ENCODE data around the gene SLC51B. TPM values are rescaled to one million over a fixed set of nuclear protein-coding genes. Genes with fewer than 3 reads are reported as not detected.

SLC51B gene
- total RNA-seq, 1 experiment from 2014 or later, result not detected

DNA sequence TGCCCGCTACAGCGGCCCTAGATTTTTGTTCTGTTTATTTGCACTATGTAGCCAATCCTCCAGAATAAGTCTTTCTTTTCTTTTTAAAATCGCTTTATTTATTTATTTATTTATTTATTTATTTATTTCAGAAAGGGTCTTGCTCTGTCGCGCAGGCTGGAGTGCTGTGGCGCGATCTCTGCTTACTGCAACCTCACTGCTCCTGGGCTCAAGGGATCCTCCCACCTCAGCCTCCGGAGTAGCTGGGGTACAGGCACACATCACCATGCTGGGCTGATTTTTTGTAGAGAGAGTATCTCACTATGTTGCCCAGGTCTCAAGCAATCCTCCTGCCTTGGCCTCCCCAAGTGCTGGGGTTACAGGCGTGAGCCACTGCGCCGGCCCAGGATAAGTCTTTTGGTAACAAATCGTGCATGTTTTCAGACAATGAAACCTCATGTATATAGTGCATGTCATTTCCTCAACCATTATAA, 15.4 kb upstream of the SLC51B start:
- Histone ChIP-seq H3K36me3 (ENCODE audit: control insufficient read depth in 1 of 2, insufficient read depth in 2 of 2, low read length in 2 of 2) (peaks cover 15 to 19% of the 10 kb centered on the region in 2 experiments; a peak in 2 of 4 replicates), H3K4me2 (ENCODE audit: low read length) (peak overlapping the region; percentile 81)
- CTCF ChIA-PET, result no interaction called here

More for the DNA sequence above, 15.4 kb upstream of the SLC51B start:
- no TSS peak for BruUV-seq (replicated peaks)
- Histone ChIP-seq H4K20me1 (ENCODE audit: insufficient read depth) (no peaks in the 10 kb centered on the region), H3K4me3 (replicated peaks in 1 of 2; ENCODE audit: low read depth in 1 of 2, low read length in 2 of 2) (peak overlapping the region; percentile 92 to 96), H3K27ac (ENCODE audit: low read depth, low read length) (no peak overlapping the region), H3K9me3 (ENCODE audit: control insufficient read depth in 1 of 2, insufficient read depth in 1 of 2, low read depth in 1 of 2, low read length in 2 of 2) (no peaks in the 10 kb centered on the region), H3K79me2 (ENCODE audit: insufficient read depth, low read length) (peaks cover 20% of the 10 kb centered on the region), H3K4me1 (ENCODE audit: control insufficient read depth in 1 of 2, insufficient read depth in 2 of 2, low read length in 2 of 2) (peaks cover 7 to 30% of the 10 kb centered on the region in 2 experiments; a peak in 3 of 4 replicates), H3K27me3 (ENCODE audit: insufficient read depth, low read length) (no peaks in the 10 kb centered on the region), H3K9me2 (ENCODE audit: insufficient read depth) (no peaks in the 10 kb centered on the region), H2AFZ (ENCODE audit: low read depth, low read length, poor library complexity, severe bottlenecking) (peak overlapping the region; percentile 4), H3K9ac (ENCODE audit: low read length) (no peak overlapping the region; the same call in 1 of the 2 replicates)
- ATAC-seq, result no peak
- RAD21 ChIA-PET (ENCODE audit: low non-redundant PET in 1 of 2, low total read pairs in 2 of 2, uncharacterized antibody in 2 of 2, unreplicated experiment in 2 of 2), result no interaction called here
- DNase-seq (ENCODE audit: low read depth, low spot score), result no peak
- TF ChIP-seq CBX3 (IDR thresholded peaks at IDR 0.05; ENCODE audit: low read depth), result no peak
- TF ChIP-seq, protein P1, sequence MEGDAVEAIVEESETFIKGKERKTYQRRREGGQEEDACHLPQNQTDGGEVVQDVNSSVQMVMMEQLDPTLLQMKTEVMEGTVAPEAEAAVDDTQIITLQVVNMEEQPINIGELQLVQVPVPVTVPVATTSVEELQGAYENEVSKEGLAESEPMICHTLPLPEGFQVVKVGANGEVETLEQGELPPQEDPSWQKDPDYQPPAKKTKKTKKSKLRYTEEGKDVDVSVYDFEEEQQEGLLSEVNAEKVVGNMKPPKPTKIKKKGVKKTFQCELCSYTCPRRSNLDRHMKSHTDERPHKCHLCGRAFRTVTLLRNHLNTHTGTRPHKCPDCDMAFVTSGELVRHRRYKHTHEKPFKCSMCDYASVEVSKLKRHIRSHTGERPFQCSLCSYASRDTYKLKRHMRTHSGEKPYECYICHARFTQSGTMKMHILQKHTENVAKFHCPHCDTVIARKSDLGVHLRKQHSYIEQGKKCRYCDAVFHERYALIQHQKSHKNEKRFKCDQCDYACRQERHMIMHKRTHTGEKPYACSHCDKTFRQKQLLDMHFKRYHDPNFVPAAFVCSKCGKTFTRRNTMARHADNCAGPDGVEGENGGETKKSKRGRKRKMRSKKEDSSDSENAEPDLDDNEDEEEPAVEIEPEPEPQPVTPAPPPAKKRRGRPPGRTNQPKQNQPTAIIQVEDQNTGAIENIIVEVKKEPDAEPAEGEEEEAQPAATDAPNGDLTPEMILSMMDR (IDR thresholded peaks at IDR 0.05 in 2 of 3, conservative IDR thresholded peaks at IDR 0.05 in 1 of 3; ENCODE audit: borderline replicate concordance in 1 of 3, insufficient read depth in 1 of 3, low read depth in 2 of 3, low read length in 2 of 3), result no peak
- TF ChIP-seq ATF3 (IDR thresholded peaks at IDR 0.05), result no peak
- TF ChIP-seq REST (IDR thresholded peaks at IDR 0.05; ENCODE audit: low read depth), result no peak
- TF ChIP-seq, protein P2, sequence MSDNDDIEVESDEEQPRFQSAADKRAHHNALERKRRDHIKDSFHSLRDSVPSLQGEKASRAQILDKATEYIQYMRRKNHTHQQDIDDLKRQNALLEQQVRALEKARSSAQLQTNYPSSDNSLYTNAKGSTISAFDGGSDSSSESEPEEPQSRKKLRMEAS (IDR thresholded peaks at IDR 0.05), result no peak
- no peak for TF ChIP-seq SP1 (IDR thresholded peaks at IDR 0.05; ENCODE audit: low read depth)
- no peak for TF ChIP-seq JUND (IDR thresholded peaks at IDR 0.05)
- TF ChIP-seq RAD21 (IDR thresholded peaks at IDR 0.05; ENCODE audit: low read depth), result no peak
- TF ChIP-seq EZH2 (IDR thresholded peaks at IDR 0.05), result no peak
- TF ChIP-seq, protein P3, sequence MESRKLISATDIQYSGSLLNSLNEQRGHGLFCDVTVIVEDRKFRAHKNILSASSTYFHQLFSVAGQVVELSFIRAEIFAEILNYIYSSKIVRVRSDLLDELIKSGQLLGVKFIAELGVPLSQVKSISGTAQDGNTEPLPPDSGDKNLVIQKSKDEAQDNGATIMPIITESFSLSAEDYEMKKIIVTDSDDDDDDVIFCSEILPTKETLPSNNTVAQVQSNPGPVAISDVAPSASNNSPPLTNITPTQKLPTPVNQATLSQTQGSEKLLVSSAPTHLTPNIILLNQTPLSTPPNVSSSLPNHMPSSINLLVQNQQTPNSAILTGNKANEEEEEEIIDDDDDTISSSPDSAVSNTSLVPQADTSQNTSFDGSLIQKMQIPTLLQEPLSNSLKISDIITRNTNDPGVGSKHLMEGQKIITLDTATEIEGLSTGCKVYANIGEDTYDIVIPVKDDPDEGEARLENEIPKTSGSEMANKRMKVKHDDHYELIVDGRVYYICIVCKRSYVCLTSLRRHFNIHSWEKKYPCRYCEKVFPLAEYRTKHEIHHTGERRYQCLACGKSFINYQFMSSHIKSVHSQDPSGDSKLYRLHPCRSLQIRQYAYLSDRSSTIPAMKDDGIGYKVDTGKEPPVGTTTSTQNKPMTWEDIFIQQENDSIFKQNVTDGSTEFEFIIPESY (IDR thresholded peaks at IDR 0.05; ENCODE audit: extremely low read depth, insufficient replicate concordance, low read length), result no peak
- no peak for TF ChIP-seq ZFX (IDR thresholded peaks at IDR 0.05)
- no peak for TF ChIP-seq ELF1 (IDR thresholded peaks at IDR 0.05; ENCODE audit: borderline replicate concordance, low read depth)
- TF ChIP-seq SRF (IDR thresholded peaks at IDR 0.05; ENCODE audit: low read depth), result no peak
- TF ChIP-seq EZH2phosphoT487 (IDR thresholded peaks at IDR 0.05; ENCODE audit: borderline replicate concordance), result no peak
- no peak for TF ChIP-seq EGR1 (IDR thresholded peaks at IDR 0.05; ENCODE audit: low read depth)
- no peak for TF ChIP-seq CEBPB (IDR thresholded peaks at IDR 0.05; ENCODE audit: low read depth)
- no peak for TF ChIP-seq YY1 (IDR thresholded peaks at IDR 0.05; ENCODE audit: extremely low read depth, insufficient replicate concordance, low read depth, low read length)
- TF ChIP-seq POLR2A (IDR thresholded peaks at IDR 0.05; ENCODE audit: borderline replicate concordance, extremely low read depth, insufficient read depth, insufficient read length), result no peak
- no peak for TF ChIP-seq FOSL1 (IDR thresholded peaks at IDR 0.05; ENCODE audit: low read depth)
- TF ChIP-seq SIN3A (IDR thresholded peaks at IDR 0.05; ENCODE audit: low read depth), result no peak
- POLR2A ChIA-PET, result no interaction called here
- intact Hi-C loops (cut with micrococcal nuclease), result loop anchor here (5.0 to 10.0 kb wide), 2 partner anchors 158 to 295 kb away; partner anchors contain the start of gene CLPX

Data from HCT116 (cell line).